ENCODE results near the gene MCF2L. TPM values are rescaled to one million over a fixed set of nuclear protein-coding genes. Genes with fewer than 3 reads are reported as not detected.

MCF2L gene
- total and polyA plus RNA-seq, 10 of the 15 experiments (the other 5 are each of a cell fraction or from before 2014, with no cell fraction given), result 0.06 to 1.1 (median 0.21) TPM; not detected in 2

GRCh38 chr13:113041896-113042295 is 72.9 kb downstream of the MCF2L start:
- H3K27ac ChIP-seq (ENCODE audit: control insufficient read depth, insufficient read depth), result no peak overlapping the region
- TF ChIP-seq KDM1A (IDR thresholded peaks at IDR 0.05; ENCODE audit: borderline replicate concordance), result no peak
- TF ChIP-seq HDAC6 (IDR thresholded peaks at IDR 0.05; ENCODE audit: unreplicated experiment), result no peak
- no peak for TF ChIP-seq YBX1 (IDR thresholded peaks at IDR 0.05)
- no peak for TF ChIP-seq PBX3 (IDR thresholded peaks at IDR 0.05; ENCODE audit: insufficient replicate concordance, low read depth, low read length)
- WGBS (ENCODE audit: insufficient coverage, insufficient replicate concordance, low lambda C conversion rate, missing lambda C conversion rate), result 62% methylated on average over 15 of the region's 15 CpGs
- no peaks in the 10 kb centered on the region for H3K4me1 ChIP-seq (ENCODE audit: control insufficient read depth, insufficient read depth, low read length)
- no peaks in the 10 kb centered on the region for H3K9me3 ChIP-seq (replicated peaks; ENCODE audit: control insufficient read depth, insufficient read depth, low read length)
- H3K36me3 ChIP-seq (ENCODE audit: control insufficient read depth in 2 of 2, insufficient read depth in 2 of 2, low read length in 1 of 2), result no peaks in the 10 kb centered on the region
- CTCF ChIA-PET, result no interaction called here
- no peaks in the 10 kb centered on the region for H4K20me1 ChIP-seq (ENCODE audit: control insufficient read depth, insufficient read depth)
- BruUV-seq (replicated peaks), result no TSS peak
- H3K27me3 ChIP-seq (replicated peaks in 1 of 2; ENCODE audit: control insufficient read depth in 2 of 2, insufficient read depth in 2 of 2, low read length in 1 of 2), result no peaks in the 10 kb centered on the region
- no peak overlapping the region for H2AFZ ChIP-seq (ENCODE audit: control insufficient read depth, low read depth, low read length)
- no peak overlapping the region for H3K9ac ChIP-seq (ENCODE audit: control insufficient read depth, insufficient read depth, low read length)
- no peak for FAIRE-seq
- RAD21 ChIA-PET (ENCODE audit: unreplicated experiment), result no interaction called here
- H3K79me2 ChIP-seq (ENCODE audit: control insufficient read depth, insufficient read depth, low read length), result no peaks in the 10 kb centered on the region
- no peak overlapping the region for H3K4me3 ChIP-seq
- intact Hi-C loops (cut with micrococcal nuclease; ENCODE audit: unreplicated experiment), result no loop called here
- ATAC-seq, result no peak
- SMC1A ChIA-PET (ENCODE audit: uncharacterized antibody, unreplicated experiment), result no interaction called here
- POLR2A ChIA-PET, result no interaction called here
- in situ Hi-C loops (cut with MboI), result no loop called here
- H3K4me2 ChIP-seq (ENCODE audit: control insufficient read depth, insufficient read depth), result no peak overlapping the region
- DNase-seq (ENCODE audit: low read depth, low spot score), result no peak

GRCh38 chr13:113042456-113042855 is 73.4 kb downstream of the MCF2L start:
- H3K4me3 ChIP-seq, result no peak overlapping the region
- TF ChIP-seq JUND (IDR thresholded peaks at IDR 0.05; ENCODE audit: low read depth, low read length) (no peak), ZNF687 (IDR thresholded peaks at IDR 0.05) (no peak), PKNOX1 (IDR thresholded peaks at IDR 0.05) (no peak)
- no peak overlapping the region for H3K4me2 ChIP-seq (ENCODE audit: control insufficient read depth, insufficient read depth)
- H3K27me3 ChIP-seq (replicated peaks in 1 of 2; ENCODE audit: control insufficient read depth in 2 of 2, insufficient read depth in 2 of 2, low read length in 1 of 2), result no peaks in the 10 kb centered on the region
- ChIA-PET POLR2A (no interaction called here), SMC1A (ENCODE audit: uncharacterized antibody, unreplicated experiment) (no interaction called here), CTCF (interaction anchor here (1.4 kb wide), 1 partner anchor 14 kb away, joined by 3 read pairs; no protein-coding TSS in a partner anchor), RAD21 (ENCODE audit: unreplicated experiment) (no interaction called here)
- no peak overlapping the region for H3K27ac ChIP-seq (ENCODE audit: control insufficient read depth, insufficient read depth)
- no peak overlapping the region for H3K9ac ChIP-seq (ENCODE audit: control insufficient read depth, insufficient read depth, low read length)
- no peak for ATAC-seq
- BruUV-seq (replicated peaks), result no TSS peak
- no peaks in the 10 kb centered on the region for H3K79me2 ChIP-seq (ENCODE audit: control insufficient read depth, insufficient read depth, low read length)
- FAIRE-seq, result no peak
- H2AFZ ChIP-seq (ENCODE audit: control insufficient read depth, low read depth, low read length), result no peak overlapping the region
- H3K4me1 ChIP-seq (ENCODE audit: control insufficient read depth, insufficient read depth, low read length), result no peaks in the 10 kb centered on the region
- DNase-seq (ENCODE audit: low read depth, low spot score), result no peak
- no peaks in the 10 kb centered on the region for H3K36me3 ChIP-seq (ENCODE audit: control insufficient read depth in 2 of 2, insufficient read depth in 2 of 2, low read length in 1 of 2)
- H3K9me3 ChIP-seq (replicated peaks; ENCODE audit: control insufficient read depth, insufficient read depth, low read length), result no peaks in the 10 kb centered on the region
- intact Hi-C loops (cut with micrococcal nuclease; ENCODE audit: unreplicated experiment) (no loop called here), in situ Hi-C loops (cut with MboI) (no loop called here)
- 57% methylated on average over 18 of the region's 20 CpGs for WGBS (ENCODE audit: insufficient coverage, insufficient replicate concordance, low lambda C conversion rate, missing lambda C conversion rate)
- H4K20me1 ChIP-seq (ENCODE audit: control insufficient read depth, insufficient read depth), result no peaks in the 10 kb centered on the region
